ENCODE measurements around the gene DUSP14. TPM values are rescaled to one million over a fixed set of nuclear protein-coding genes. Genes with fewer than 3 reads are reported as not detected.

DUSP14 gene
- total RNA-seq (2016; rRNA removed; fragmentation: Illumina TruSeq; extraction: Trizol) (33.5 and 44.1 TPM in 2 replicates), polyA plus RNA-seq (2011; rRNA removed) (38.6 and 39.8 TPM in 2 replicates), polyA minus RNA-seq (2011; rRNA and poly(A)+ RNA removed; ENCODE audit: low replicate concordance) (55.5 and 55.9 TPM in 2 replicates), Bru-seq, nascent RNA (percentile 80 among the genes with signal in this experiment), BruChase-seq, experiment 1, labeled RNA remaining after a 6-hour chase (percentile 78 among the genes with signal in this experiment), BruChase-seq, experiment 2, labeled RNA remaining after a 2-hour chase (percentile 84 among the genes with signal in this experiment)
- total RNA-seq (2016; cell fraction: cytosol; rRNA removed; fragmentation: Illumina TruSeq; extraction: Trizol; ENCODE audit: low read depth) = 18.8 and 21.5 TPM in 2 replicates
- 32.1 and 44.0 TPM in 2 replicates for total RNA-seq (2016; cell fraction: insoluble cytoplasmic fraction; rRNA removed; fragmentation: Illumina TruSeq; extraction: Trizol)
- total RNA-seq (2016; cell fraction: membrane; rRNA removed; fragmentation: Illumina TruSeq; extraction: Trizol) = 32.9 and 33.1 TPM in 2 replicates
- 11.9 and 15.3 TPM in 2 replicates for total RNA-seq (2016; cell fraction: nucleus; rRNA removed; fragmentation: Illumina TruSeq; extraction: Trizol)
- 39.9 and 43.8 TPM in 2 replicates for polyA plus RNA-seq (2011; cell fraction: cytosol; rRNA removed)
- polyA plus RNA-seq (2011; cell fraction: nucleus; rRNA removed) = 17.1 and 18.3 TPM in 2 replicates
- polyA plus RNA-seq (2012) = 17.8 and 27.2 TPM in 2 replicates
- 17.9 and 19.4 TPM in 2 replicates for polyA plus RNA-seq (2016; cell fraction: cytosol; fragmentation: Illumina TruSeq; extraction: Trizol; ENCODE audit: low read depth)
- polyA plus RNA-seq (2016; cell fraction: insoluble cytoplasmic fraction; fragmentation: Illumina TruSeq; extraction: Trizol; ENCODE audit: low read depth) = 53.9 and 55.7 TPM in 2 replicates
- polyA plus RNA-seq (2016; cell fraction: membrane; fragmentation: Illumina TruSeq; extraction: Trizol; ENCODE audit: low read depth) = 27.9 and 28.1 TPM in 2 replicates
- 25.9 and 26.2 TPM in 2 replicates for polyA plus RNA-seq (2016; cell fraction: nucleus; fragmentation: Illumina TruSeq; extraction: Trizol; ENCODE audit: insufficient read depth, low read depth)
- polyA minus RNA-seq (2011; cell fraction: cytosol; rRNA and poly(A)+ RNA removed) = 13.8 and 14.9 TPM in 2 replicates
- 8.9 and 10.8 TPM in 2 replicates for polyA minus RNA-seq (2011; cell fraction: nucleus; rRNA and poly(A)+ RNA removed)
- long read RNA-seq, experiment 1, transcript DUSP14-206 (3 exons, 1,537 nt) = major isoform, 65 of 69 reads
- long read RNA-seq, experiment 1, partial matches to known transcripts = 2 of 69 reads
- long read RNA-seq, experiment 1, other reads (novel, unspliced or antisense) = 0 of 69 reads
- long read RNA-seq, experiment 2, transcript DUSP14-205 (2 exons, 2,207 nt) = minor isoform, 7 of 104 reads
- long read RNA-seq, experiment 2, transcript DUSP14-206 (3 exons, 1,537 nt) = major isoform, 62 of 104 reads
- long read RNA-seq, experiment 2, partial matches to known transcripts = 29 of 104 reads
- long read RNA-seq, experiment 2, other reads (novel, unspliced or antisense) = 6 of 104 reads

GRCh38 chr17:37489197-37490001 lies at the start of gene DUSP14:
TSS of gene DUSP14 (plus strand) at chr17:37489891. CDS start at chr17:37512273, 22,382 bp downstream.
- Histone ChIP-seq H4K20me1 (ENCODE audit: insufficient read depth, low read length) (peaks cover 15% of the 10 kb centered on the region; the same call in 1 of the 2 replicates), H3K4me3 (replicated peaks in 1 of 3; ENCODE audit: insufficient read depth in 1 of 3, low read depth in 2 of 3, low read length in 3 of 3) (peak within 1 kb of the TSS; percentile 91 to 99 (median 92)), H3K9me3 (ENCODE audit: low read length) (no peaks in the 10 kb centered on the region), H3K27ac (ENCODE audit: extremely low read length, insufficient read depth, low read length) (peak within 1 kb of the TSS; percentile 97), H3K79me2 (ENCODE audit: insufficient read depth, low read length) (peaks cover 41% of the 10 kb centered on the region), H3K36me3 (replicated peaks in 1 of 2; ENCODE audit: control insufficient read depth in 1 of 2, insufficient read depth in 2 of 2, low read length in 2 of 2) (no peaks in the 10 kb centered on the region), H3K9ac (ENCODE audit: insufficient read depth, low read depth, low read length) (peak within 1 kb of the TSS; percentile 91), H2AFZ (ENCODE audit: low read length) (no peak within 1 kb of the TSS), H3K27me3 (ENCODE audit: control insufficient read depth in 1 of 2, insufficient read depth in 2 of 2, low read length in 2 of 2) (no peaks in the 10 kb centered on the region; a peak in 1 of 5 replicates), H3K4me1 (ENCODE audit: insufficient read depth, low read length) (peaks cover 51% of the 10 kb centered on the region), H3K4me2 (ENCODE audit: low read depth, low read length) (peak within 1 kb of the TSS; percentile 98)
- CTCF ChIA-PET (ENCODE audit: low intra/inter-chr PET ratio, low total read pairs) = interaction anchor here (1.4 kb wide), 1 partner anchor 17 kb away, joined by 4 read pairs; no protein-coding TSS in a partner anchor
- BruUV-seq (replicated peaks) = TSS peak; percentile 84
- FAIRE-seq (no peak), DNase-seq (ENCODE audit: low spot score) (peak; percentile 70), ATAC-seq (peak; percentile 77)
- 0% methylated on average over 21 of the region's 100 CpGs for WGBS (ENCODE audit: low lambda C conversion rate)
- POLR2A ChIA-PET = interaction anchor here (0.7 to 1.0 kb wide), 7 partner anchors 10 to 119 kb away, joined by 3 to 25 read pairs (median 3); no protein-coding TSS in a partner anchor
- in situ Hi-C loops (cut with HindIII; ENCODE audit: extremely low pct_ligation_motif_present, low pct_unique_long_range_greater_than_20kb) (no loop called here), intact Hi-C loops (cut with micrococcal nuclease; ENCODE audit: unreplicated experiment) (loop anchor here (2.0 kb wide), 1 partner anchor 81 kb away; no protein-coding TSS in a partner anchor)
- TF ChIP-seq EZH2 (conservative IDR thresholded peaks at IDR 0.05; ENCODE audit: low read depth, low read length) (no peak), GMEB2 (CRISPR knock-in tag; IDR thresholded peaks at IDR 0.05; ENCODE audit: low read depth) (no peak), ZNF205 (CRISPR knock-in tag; IDR thresholded peaks at IDR 0.05) (0 out of 2 replicates have a peak, but pooled peaks have one; percentile 31), PPARG (CRISPR knock-in tag; conservative IDR thresholded peaks at IDR 0.05) (no peak), SRSF1 (optimal IDR thresholded peaks at IDR 0.05; ENCODE audit: low read depth, low read length) (peak; percentile 78), RBM22 (optimal IDR thresholded peaks at IDR 0.05; ENCODE audit: low read length) (no peak), DNMT1 (CRISPR knock-in tag; IDR thresholded peaks at IDR 0.05) (no peak), MNT (IDR thresholded peaks at IDR 0.05) (no peak), ZNF878 (CRISPR knock-in tag; IDR thresholded peaks at IDR 0.05) (no peak), SKI (IDR thresholded peaks at IDR 0.05; ENCODE audit: partially characterized antibody) (no peak), HNF4A (CRISPR knock-in tag; IDR thresholded peaks at IDR 0.05) (peak; percentile 11; the same call in 1 of the 2 replicates), SPEN (CRISPR knock-in tag; IDR thresholded peaks at IDR 0.05; ENCODE audit: low read depth) (no peak), MEF2D (CRISPR knock-in tag; IDR thresholded peaks at IDR 0.05) (no peak), U2AF1 (optimal IDR thresholded peaks at IDR 0.05; ENCODE audit: low read depth, low read length) (peak; percentile 71), TRIM24 (CRISPR knock-in tag; IDR thresholded peaks at IDR 0.05) (no peak)

Data from HepG2 (cell line).